KMS-11 (cell line): Measurements from ENCODE around the gene IL13.
"Not testable (repeated sequence)": the region's sequence is repeated elsewhere in the genome, so short reads cannot be mapped to it uniquely, and the experiment has no call there.

Experiments
- H2AFZ ChIP-seq: fragments of 200-600 bp; sonication (generic); 2 replicates; pipeline ENCODE4 v1.6.1; 2016; ENCODE audit warnings: antibody characterized with exemption, mixed run types, low read depth
- H3K27ac ChIP-seq: fragments of 200-600 bp; sonication (generic); 2 replicates; pipeline ENCODE4 v1.6.1; 2016; ENCODE audit warnings: mild to moderate bottlenecking, mixed run types
- H3K27me3 ChIP-seq: fragments of 200-600 bp; sonication (generic); 2 replicates; pipeline ENCODE4 v1.6.1; 2017; ENCODE audit warnings: mild to moderate bottlenecking, low read depth, mixed run types, moderate library complexity; ENCODE audit not compliant: insufficient read depth
- H3K36me3 ChIP-seq: fragments of 200-600 bp; sonication (generic); 2 replicates; pipeline ENCODE4 v1.6.1; 2017; ENCODE audit warnings: mild to moderate bottlenecking, mixed run types; ENCODE audit not compliant: insufficient read depth
- H3K4me1 ChIP-seq: fragments of 200-600 bp; sonication (generic); 2 replicates; pipeline ENCODE4 v1.6.1; 2016; ENCODE audit warnings: mild to moderate bottlenecking, low read depth, mixed run types; ENCODE audit not compliant: poor library complexity, severe bottlenecking
- H3K4me2 ChIP-seq: fragments of 200-600 bp; sonication (generic); 2 replicates; pipeline ENCODE4 v1.7.0; 2016; ENCODE audit warnings: mild to moderate bottlenecking, mixed run types
- H3K4me3 ChIP-seq: fragments of 200-600 bp; sonication (generic); IDR thresholded peaks from 2 replicates; pipeline ENCODE4 v1.6.1; 2017; ENCODE audit warnings: low read depth, low read length, mixed read lengths; ENCODE audit not compliant: insufficient read depth
- H3K79me2 ChIP-seq: fragments of 200-600 bp; sonication (generic); 2 replicates; pipeline ENCODE4 v1.6.1; 2016; ENCODE audit warnings: low read depth, mixed run types; ENCODE audit not compliant: insufficient read depth
- H3K9ac ChIP-seq: fragments of 200-600 bp; sonication (generic); 2 replicates; pipeline ENCODE4 v1.6.1; 2016; ENCODE audit warnings: mild to moderate bottlenecking, mixed run types
- H4K20me1 ChIP-seq: fragments of 200-600 bp; sonication (generic); 2 replicates; pipeline ENCODE4 v1.6.1; 2016; ENCODE audit warnings: mild to moderate bottlenecking, mixed run types; ENCODE audit not compliant: insufficient read depth
- CTCF ChIP-seq: fragments of 200-600 bp; sonication (generic); conservative IDR thresholded peaks from 2 replicates; pipeline ENCODE4 v1.6.1; 2017; ENCODE audit warnings: low read depth, mild to moderate bottlenecking, antibody characterized with exemption, low read length, moderate library complexity, mixed read lengths

The IL13 gene

GRCh38 chr5:132687995-132688394, 30.0 kb downstream of the IL13 start:
- Histone ChIP-seq H3K4me3 (no peak overlapping the region), H3K79me2 (no peaks in the 10 kb centered on the region), H3K27me3 (no peaks in the 10 kb centered on the region), H3K4me1 (peaks cover 28% of the 10 kb centered on the region), H3K9ac (no peak overlapping the region), H2AFZ (no peak overlapping the region), H3K4me2 (no peak overlapping the region), H3K27ac (no peak overlapping the region), H3K36me3 (no peaks in the 10 kb centered on the region), H4K20me1 (no peaks in the 10 kb centered on the region)
- TF ChIP-seq CTCF: no peak

GRCh38 chr5:132688536-132689339, 30.8 kb downstream of the IL13 start:
- no peak for TF ChIP-seq CTCF
- Histone ChIP-seq H2AFZ (no peak overlapping the region), H3K4me3 (no peak overlapping the region), H3K4me2 (no peak overlapping the region), H3K4me1 (peaks cover 33% of the 10 kb centered on the region), H4K20me1 (no peaks in the 10 kb centered on the region), H3K27ac (no peak overlapping the region), H3K27me3 (no peaks in the 10 kb centered on the region), H3K36me3 (no peaks in the 10 kb centered on the region), H3K79me2 (no peaks in the 10 kb centered on the region), H3K9ac (no peak overlapping the region)

- H2AFZ ChIP-seq: no peak overlapping the region
- no peaks in the 10 kb centered on the region for H4K20me1 ChIP-seq
Measured at GRCh38 chr5:132689513-132689912, 31.5 kb downstream of the IL13 start.

GRCh38 chr5:132690156-132690555, 32.2 kb downstream of the IL13 start:
- Histone ChIP-seq H3K36me3 (no peaks in the 10 kb centered on the region), H3K4me1 (peaks cover 22% of the 10 kb centered on the region), H3K27ac (no peak overlapping the region), H3K9ac (no peak overlapping the region), H2AFZ (no peak overlapping the region), H3K4me2 (no peak overlapping the region), H3K27me3 (no peaks in the 10 kb centered on the region), H4K20me1 (no peaks in the 10 kb centered on the region), H3K79me2 (no peaks in the 10 kb centered on the region), H3K4me3 (no peak overlapping the region)
- no peak for TF ChIP-seq CTCF

More at GRCh38 chr5:132689513-132689912, 31.5 kb downstream of the IL13 start:
- Histone ChIP-seq H3K4me3 (no peak overlapping the region), H3K27ac (no peak overlapping the region), H3K9ac (no peak overlapping the region), H3K36me3 (no peaks in the 10 kb centered on the region), H3K4me1 (peaks cover 29% of the 10 kb centered on the region), H3K27me3 (no peaks in the 10 kb centered on the region), H3K4me2 (no peak overlapping the region), H3K79me2 (no peaks in the 10 kb centered on the region)
- TF ChIP-seq CTCF: no peak

- not testable (repeated sequence) for H4K20me1 ChIP-seq, H3K36me3 ChIP-seq, H3K27me3 ChIP-seq, H3K79me2 ChIP-seq, H3K9ac ChIP-seq, H3K4me3 ChIP-seq, H2AFZ ChIP-seq
- Histone ChIP-seq H3K27ac (0 out of 2 replicates have a peak overlapping the region, but pooled peaks have one; percentile 4), H3K4me1 (peaks cover 19% of the 10 kb centered on the region), H3K4me2 (peak overlapping the region; percentile 38; the same call in 1 of the 2 replicates)
Measured at GRCh38 chr5:132691755-132692631, 34.0 kb downstream of the IL13 start.
